ENCODE results near the gene AFAP1. TPM values are rescaled to one million over a fixed set of nuclear protein-coding genes. Genes with fewer than 3 reads are reported as not detected.

AFAP1 gene, protein sequence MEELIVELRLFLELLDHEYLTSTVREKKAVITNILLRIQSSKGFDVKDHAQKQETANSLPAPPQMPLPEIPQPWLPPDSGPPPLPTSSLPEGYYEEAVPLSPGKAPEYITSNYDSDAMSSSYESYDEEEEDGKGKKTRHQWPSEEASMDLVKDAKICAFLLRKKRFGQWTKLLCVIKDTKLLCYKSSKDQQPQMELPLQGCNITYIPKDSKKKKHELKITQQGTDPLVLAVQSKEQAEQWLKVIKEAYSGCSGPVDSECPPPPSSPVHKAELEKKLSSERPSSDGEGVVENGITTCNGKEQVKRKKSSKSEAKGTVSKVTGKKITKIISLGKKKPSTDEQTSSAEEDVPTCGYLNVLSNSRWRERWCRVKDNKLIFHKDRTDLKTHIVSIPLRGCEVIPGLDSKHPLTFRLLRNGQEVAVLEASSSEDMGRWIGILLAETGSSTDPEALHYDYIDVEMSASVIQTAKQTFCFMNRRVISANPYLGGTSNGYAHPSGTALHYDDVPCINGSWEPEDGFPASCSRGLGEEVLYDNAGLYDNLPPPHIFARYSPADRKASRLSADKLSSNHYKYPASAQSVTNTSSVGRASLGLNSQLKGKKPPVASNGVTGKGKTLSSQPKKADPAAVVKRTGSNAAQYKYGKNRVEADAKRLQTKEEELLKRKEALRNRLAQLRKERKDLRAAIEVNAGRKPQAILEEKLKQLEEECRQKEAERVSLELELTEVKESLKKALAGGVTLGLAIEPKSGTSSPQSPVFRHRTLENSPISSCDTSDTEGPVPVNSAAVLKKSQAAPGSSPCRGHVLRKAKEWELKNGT
- 10 to 100 TPM in 1 of 2 donors, 1 to 10 TPM in 1; 8.6 to 13.0 TPM for total RNA-seq

GRCh38 chr4:7939377-7940108 lies at the start of gene AFAP1:
Gene AFAP1, minus strand, starts transcription at chr4:7939861. Its CDS starts 67,783 bp downstream, at chr4:7872078.

Other genes starting within 250 kb of the AFAP1 start
- gene ABLIM2, start 219.0 kb upstream of the AFAP1 start, total RNA-seq, result 1 to 10 TPM in 1 of 2 donors, under 1 TPM in 1; 0.69 to 8.0 TPM

Data from melanocyte of skin (primary cell).